ENCODE results near the gene ITGB1.

DNA sequence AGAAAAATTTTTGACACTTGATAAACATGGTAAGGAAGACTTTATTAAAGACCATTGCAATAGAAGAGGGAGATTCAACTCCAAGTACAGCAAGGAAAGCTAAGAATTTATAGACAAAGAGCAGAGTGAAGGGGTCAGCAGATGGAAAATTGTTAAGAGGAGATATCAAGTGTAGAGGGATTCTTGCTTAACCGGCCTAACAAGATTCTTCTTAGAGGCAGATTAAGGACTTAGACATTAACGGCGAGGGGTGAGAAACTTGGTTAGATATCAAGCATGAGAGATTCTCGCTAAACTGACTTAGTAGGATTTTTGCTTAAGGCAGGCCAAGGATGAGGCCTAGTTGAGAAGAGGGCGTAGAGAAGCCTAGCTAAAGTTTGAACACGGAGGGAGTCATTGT is 76.0 kb downstream of the ITGB1 start:
- TF ChIP-seq BHLHE40 (IDR thresholded peaks at IDR 0.05; ENCODE audit: borderline replicate concordance in 1 of 2, low read depth in 2 of 2, low read length in 1 of 2) (no peak), POLR2AphosphoS5 (IDR thresholded peaks at IDR 0.05; ENCODE audit: low read length) (no peak), NFIC (IDR thresholded peaks at IDR 0.05; ENCODE audit: low read depth, low read length) (no peak)
